Endothelial cell (in vitro differentiated cells): ENCODE results near the gene KAZN. TPM values are rescaled to one million over a fixed set of nuclear protein-coding genes. Genes with fewer than 3 reads are reported as not detected.

ENCODE experiments used
- DNase-seq: peaks from one replicate; pipeline ENCODE4 v3.0.0; 2021; ENCODE audit warnings: low spot score
- H3K27ac Mint-ChIP-seq: one replicate; pipeline ENCODE4 v1.8.0; 2021; ENCODE audit warnings: mixed read lengths, inconsistent platforms; ENCODE audit not compliant: unreplicated experiment
- H3K27me3 Mint-ChIP-seq: one replicate; pipeline ENCODE4 v1.8.0; 2021; ENCODE audit warnings: mild to moderate bottlenecking, moderate library complexity, mixed read lengths, inconsistent platforms; ENCODE audit not compliant: unreplicated experiment
- H3K36me3 Mint-ChIP-seq: one replicate; pipeline ENCODE4 v1.8.0; 2021; ENCODE audit warnings: mild to moderate bottlenecking, low read depth, mixed read lengths, inconsistent platforms; ENCODE audit not compliant: unreplicated experiment
- H3K4me1 Mint-ChIP-seq: one replicate; pipeline ENCODE4 v1.8.0; 2021; ENCODE audit warnings: mild to moderate bottlenecking, mixed read lengths, inconsistent platforms; ENCODE audit not compliant: unreplicated experiment
- H3K4me3 Mint-ChIP-seq: one replicate; pipeline ENCODE4 v1.8.0; 2021; ENCODE audit warnings: mild to moderate bottlenecking, mixed read lengths, inconsistent platforms; ENCODE audit not compliant: unreplicated experiment
- H3K9me3 Mint-ChIP-seq: one replicate; pipeline ENCODE4 v1.8.0; 2021; ENCODE audit warnings: mixed read lengths, inconsistent platforms; ENCODE audit not compliant: unreplicated experiment
- total RNA-seq: library from RNA; stranded (reverse); fragmentation: NEBNext Ultra II Directional; extraction: Animal tissue kit (Norgen Biotek cat#: 25700); gene quantifications from one replicate; pipeline ENCODE4 v1.2.1, GENCODE V29; 2021; ENCODE audit not compliant: unreplicated experiment
- TF ChIP-seq, protein P1 (sequence below): fragments of 200-600 bp; sonication (generic); IDR thresholded peaks from one replicate; pipeline ENCODE4 v1.5.0; 2021; ENCODE audit warnings: antibody characterized with exemption; ENCODE audit not compliant: unreplicated experiment

The KAZN gene
- total RNA-seq, 1 donor from 2014 or later, result 10.1 TPM

DNA sequence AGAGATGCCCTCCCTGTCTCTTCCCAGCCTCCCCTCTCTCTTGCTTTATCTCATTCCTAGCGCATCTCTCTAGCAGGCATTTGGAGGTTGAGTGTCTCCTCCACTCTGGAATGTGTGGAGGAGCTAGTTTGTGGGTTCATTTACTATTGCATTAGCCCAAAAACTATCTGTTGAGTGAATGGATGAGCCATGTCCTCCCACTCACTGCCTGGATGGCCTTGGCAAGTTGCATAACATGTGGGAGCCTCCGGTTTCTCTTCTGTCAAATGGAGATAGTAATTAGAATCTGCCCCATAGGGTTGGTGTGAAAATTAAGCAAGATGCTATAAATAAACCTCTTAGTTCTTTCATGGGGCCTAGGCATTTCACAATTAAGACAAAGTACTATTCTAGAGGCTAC is 181.8 kb downstream of the KAZN start:
- no peaks in the 10 kb centered on the region for H3K27me3 Mint-ChIP-seq
- no peaks in the 10 kb centered on the region for H3K9me3 Mint-ChIP-seq
- H3K27ac Mint-ChIP-seq, result no peak overlapping the region
- TF ChIP-seq, protein P1, sequence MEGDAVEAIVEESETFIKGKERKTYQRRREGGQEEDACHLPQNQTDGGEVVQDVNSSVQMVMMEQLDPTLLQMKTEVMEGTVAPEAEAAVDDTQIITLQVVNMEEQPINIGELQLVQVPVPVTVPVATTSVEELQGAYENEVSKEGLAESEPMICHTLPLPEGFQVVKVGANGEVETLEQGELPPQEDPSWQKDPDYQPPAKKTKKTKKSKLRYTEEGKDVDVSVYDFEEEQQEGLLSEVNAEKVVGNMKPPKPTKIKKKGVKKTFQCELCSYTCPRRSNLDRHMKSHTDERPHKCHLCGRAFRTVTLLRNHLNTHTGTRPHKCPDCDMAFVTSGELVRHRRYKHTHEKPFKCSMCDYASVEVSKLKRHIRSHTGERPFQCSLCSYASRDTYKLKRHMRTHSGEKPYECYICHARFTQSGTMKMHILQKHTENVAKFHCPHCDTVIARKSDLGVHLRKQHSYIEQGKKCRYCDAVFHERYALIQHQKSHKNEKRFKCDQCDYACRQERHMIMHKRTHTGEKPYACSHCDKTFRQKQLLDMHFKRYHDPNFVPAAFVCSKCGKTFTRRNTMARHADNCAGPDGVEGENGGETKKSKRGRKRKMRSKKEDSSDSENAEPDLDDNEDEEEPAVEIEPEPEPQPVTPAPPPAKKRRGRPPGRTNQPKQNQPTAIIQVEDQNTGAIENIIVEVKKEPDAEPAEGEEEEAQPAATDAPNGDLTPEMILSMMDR, result no peak
- no peak for DNase-seq
- peaks cover 6% of the 10 kb centered on the region for H3K4me1 Mint-ChIP-seq
- H3K36me3 Mint-ChIP-seq, result no peaks in the 10 kb centered on the region
- H3K4me3 Mint-ChIP-seq, result no peak overlapping the region

DNA sequence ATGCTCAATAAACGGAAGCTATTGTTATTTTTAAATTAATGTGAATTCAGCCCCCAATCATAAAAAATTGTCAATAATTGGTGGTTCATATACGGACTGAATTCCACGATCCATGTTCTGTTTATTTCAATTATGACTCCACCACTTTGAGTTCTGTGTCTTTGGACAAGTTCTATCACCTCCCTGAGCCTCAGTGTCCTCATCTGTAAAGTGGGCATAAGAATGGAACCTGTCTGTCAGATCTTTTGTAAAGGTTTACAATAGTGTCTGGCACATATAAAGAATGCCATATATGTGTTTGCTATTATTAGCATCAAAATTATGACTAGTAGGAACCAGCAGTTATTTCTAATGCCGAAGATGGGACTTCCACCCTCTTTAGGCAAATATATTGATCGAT is 183.3 kb downstream of the KAZN start:
- Mint-ChIP-seq H3K27me3 (no peaks in the 10 kb centered on the region), H3K36me3 (no peaks in the 10 kb centered on the region), H3K9me3 (no peaks in the 10 kb centered on the region), H3K27ac (no peak overlapping the region), H3K4me3 (no peak overlapping the region), H3K4me1 (peaks cover 6% of the 10 kb centered on the region)
- TF ChIP-seq, protein P1, result no peak
- DNase-seq, result no peak

DNA sequence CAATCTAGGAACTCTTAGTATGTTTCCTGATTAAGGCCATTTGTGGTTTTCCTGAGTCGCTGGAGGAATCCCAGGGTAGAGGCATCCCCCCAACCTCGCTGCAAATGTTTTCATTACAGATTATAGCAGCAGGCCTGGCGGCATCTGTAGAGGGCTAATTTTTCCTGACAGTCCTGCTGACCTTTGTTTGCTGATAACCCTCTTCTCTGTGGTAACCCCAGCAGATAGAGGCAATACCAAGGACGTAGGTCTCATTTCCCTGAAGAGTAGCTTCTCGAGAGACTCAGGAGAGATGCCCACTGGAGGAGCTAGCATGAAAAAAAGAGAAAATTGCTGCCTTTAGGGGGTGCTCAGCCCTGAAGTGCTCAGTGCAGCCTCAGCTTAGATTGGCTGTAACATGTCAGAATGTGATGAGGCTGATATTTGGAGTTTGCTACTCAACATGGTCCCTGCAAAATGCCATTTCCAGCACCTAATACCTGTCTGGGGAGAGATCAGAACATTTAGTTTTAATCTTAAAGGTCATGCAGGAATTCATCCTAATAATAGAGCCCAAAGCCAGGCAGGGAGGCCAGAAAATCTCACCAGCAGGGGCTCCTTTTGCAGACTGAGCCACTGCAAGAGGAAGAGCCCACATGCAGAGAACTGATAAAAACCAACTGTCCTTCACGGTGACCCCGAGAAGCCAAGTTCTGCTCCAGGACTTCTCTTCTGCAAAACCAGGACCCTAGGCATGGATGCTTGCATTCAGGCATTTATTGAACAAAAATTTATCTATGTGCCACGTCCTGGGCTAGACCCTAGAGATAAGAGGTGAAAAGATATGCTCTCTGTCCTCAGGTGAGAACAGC is 184.5 kb downstream of the KAZN start:
- Mint-ChIP-seq H3K4me3 (no peak overlapping the region), H3K36me3 (no peaks in the 10 kb centered on the region), H3K9me3 (no peaks in the 10 kb centered on the region), H3K27ac (no peak overlapping the region), H3K27me3 (no peaks in the 10 kb centered on the region), H3K4me1 (peaks cover 6% of the 10 kb centered on the region)
- TF ChIP-seq, protein P1, result no peak
- DNase-seq, result no peak

DNA sequence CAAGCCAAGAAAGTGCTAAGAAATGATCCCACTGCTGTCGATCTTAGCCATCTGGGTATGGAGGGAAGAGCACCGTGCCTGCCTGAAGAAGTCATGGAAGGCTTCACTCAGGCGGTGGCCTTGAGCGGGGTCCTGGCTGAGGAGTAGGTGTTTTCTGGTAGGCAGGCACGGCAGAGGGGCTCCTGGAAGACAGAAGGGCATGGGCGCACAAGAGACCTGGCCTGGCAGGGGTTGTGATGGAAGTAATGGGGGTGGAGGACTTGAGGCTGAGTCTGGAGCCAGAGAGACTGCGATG is 185.1 kb downstream of the KAZN start:
- no peaks in the 10 kb centered on the region for H3K27me3 Mint-ChIP-seq
- no peaks in the 10 kb centered on the region for H3K36me3 Mint-ChIP-seq
- no peak overlapping the region for H3K27ac Mint-ChIP-seq
- no peaks in the 10 kb centered on the region for H3K9me3 Mint-ChIP-seq
- H3K4me3 Mint-ChIP-seq, result no peak overlapping the region
- DNase-seq, result no peak
- H3K4me1 Mint-ChIP-seq, result peaks cover 6% of the 10 kb centered on the region
- TF ChIP-seq, protein P1, result no peak
